ENCODE data around the gene ATOH8.

DNA sequence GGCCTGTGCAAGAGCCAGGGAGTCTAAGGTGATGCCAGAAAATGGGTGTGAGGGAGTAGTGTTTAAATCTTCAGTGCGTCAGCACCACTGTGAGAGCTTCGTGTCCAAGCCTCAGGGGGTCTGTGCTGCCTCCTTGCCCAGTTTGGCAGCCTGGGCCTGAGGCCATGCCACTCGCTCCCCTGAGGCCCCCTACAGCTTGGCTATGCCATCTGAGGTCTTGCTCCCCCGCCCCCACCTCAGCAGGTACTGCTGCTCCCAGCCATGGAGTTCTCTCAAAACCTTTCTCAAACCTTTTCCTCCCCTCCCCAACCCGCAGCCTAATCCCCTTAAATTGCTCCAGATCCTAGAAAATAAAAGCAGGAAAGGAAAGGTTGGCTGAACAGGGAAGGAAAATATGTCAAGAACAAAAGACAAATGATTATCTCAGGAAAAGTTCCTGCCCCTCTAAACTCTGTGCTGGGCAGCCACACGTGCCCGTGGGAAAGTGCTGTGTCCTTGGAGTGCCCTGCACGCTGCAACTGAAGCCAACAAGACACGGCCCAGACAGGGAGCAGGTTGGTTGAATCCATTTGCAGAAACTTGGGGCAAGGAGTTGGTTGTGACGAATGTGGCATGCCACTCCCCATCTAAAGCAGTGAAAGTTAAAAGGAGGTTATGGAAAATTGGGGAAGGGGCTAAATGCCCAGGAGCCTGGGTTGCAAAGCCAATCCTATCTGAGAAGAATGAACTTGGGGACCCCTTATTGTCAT, 61.2 kb downstream of the ATOH8 start:
- TF ChIP-seq, protein P1, sequence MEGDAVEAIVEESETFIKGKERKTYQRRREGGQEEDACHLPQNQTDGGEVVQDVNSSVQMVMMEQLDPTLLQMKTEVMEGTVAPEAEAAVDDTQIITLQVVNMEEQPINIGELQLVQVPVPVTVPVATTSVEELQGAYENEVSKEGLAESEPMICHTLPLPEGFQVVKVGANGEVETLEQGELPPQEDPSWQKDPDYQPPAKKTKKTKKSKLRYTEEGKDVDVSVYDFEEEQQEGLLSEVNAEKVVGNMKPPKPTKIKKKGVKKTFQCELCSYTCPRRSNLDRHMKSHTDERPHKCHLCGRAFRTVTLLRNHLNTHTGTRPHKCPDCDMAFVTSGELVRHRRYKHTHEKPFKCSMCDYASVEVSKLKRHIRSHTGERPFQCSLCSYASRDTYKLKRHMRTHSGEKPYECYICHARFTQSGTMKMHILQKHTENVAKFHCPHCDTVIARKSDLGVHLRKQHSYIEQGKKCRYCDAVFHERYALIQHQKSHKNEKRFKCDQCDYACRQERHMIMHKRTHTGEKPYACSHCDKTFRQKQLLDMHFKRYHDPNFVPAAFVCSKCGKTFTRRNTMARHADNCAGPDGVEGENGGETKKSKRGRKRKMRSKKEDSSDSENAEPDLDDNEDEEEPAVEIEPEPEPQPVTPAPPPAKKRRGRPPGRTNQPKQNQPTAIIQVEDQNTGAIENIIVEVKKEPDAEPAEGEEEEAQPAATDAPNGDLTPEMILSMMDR (conservative IDR thresholded peaks at IDR 0.05) = no peak
- no peak for TF ChIP-seq ZFX (IDR thresholded peaks at IDR 0.05)

All from C4-2B (cell line).